Fibroblast of lung (primary cell): ENCODE measurements around the gene ACOT7.

Experiments
- EZH2 ChIP-seq: IDR thresholded peaks from 2 replicates; pipeline ENCODE4 v1.5.1; 2012; ENCODE audit warnings: low read length, control low read depth, mild to moderate bottlenecking; ENCODE audit errors: missing control alignments
- TF ChIP-seq, protein P1 (sequence below), 2 donors: IDR thresholded peaks in 1 of 2; conservative IDR thresholded peaks in 1 of 2; 1 replicate in 1 of 2; 2 replicates in 1 of 2; pipeline ENCODE4 v1.5.1; 2011 to 2012; ENCODE audit warnings: low read length in 2 of 2, control low read depth in 1 of 2, inconsistent platforms in 1 of 2, low read depth in 1 of 2, mild to moderate bottlenecking in 1 of 2

DNA sequence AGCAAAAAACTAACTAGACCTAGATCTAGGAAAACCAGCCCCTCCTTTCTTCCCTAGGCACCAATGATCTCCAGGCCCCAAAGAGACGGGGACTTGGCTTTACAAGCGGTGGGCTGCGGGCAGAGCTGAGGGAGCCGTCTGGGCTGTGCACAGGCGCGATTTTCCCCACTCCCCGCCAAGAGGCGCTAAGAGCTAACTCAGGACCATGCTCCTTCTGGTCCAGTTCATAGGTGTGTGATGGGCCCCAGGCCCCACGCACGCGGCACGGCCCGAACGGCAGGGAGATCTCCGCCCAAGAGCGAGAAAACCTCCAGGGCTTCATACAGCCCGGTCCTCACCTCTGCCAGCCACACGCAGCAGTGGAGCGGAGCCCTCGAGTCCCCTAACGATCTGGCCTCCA lies 125.2 kb downstream of the ACOT7 start:
- TF ChIP-seq, protein P1, sequence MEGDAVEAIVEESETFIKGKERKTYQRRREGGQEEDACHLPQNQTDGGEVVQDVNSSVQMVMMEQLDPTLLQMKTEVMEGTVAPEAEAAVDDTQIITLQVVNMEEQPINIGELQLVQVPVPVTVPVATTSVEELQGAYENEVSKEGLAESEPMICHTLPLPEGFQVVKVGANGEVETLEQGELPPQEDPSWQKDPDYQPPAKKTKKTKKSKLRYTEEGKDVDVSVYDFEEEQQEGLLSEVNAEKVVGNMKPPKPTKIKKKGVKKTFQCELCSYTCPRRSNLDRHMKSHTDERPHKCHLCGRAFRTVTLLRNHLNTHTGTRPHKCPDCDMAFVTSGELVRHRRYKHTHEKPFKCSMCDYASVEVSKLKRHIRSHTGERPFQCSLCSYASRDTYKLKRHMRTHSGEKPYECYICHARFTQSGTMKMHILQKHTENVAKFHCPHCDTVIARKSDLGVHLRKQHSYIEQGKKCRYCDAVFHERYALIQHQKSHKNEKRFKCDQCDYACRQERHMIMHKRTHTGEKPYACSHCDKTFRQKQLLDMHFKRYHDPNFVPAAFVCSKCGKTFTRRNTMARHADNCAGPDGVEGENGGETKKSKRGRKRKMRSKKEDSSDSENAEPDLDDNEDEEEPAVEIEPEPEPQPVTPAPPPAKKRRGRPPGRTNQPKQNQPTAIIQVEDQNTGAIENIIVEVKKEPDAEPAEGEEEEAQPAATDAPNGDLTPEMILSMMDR (conservative IDR thresholded peaks at IDR 0.05 in 1 of 2, IDR thresholded peaks at IDR 0.05 in 1 of 2; ENCODE audit: low read depth in 1 of 2, low read length in 2 of 2): peak in 1 of 2 donors; percentile 9
- TF ChIP-seq EZH2: no peak
